ENCODE data around the gene KRTAP3-3.

KRTAP3-3 gene

DNA sequence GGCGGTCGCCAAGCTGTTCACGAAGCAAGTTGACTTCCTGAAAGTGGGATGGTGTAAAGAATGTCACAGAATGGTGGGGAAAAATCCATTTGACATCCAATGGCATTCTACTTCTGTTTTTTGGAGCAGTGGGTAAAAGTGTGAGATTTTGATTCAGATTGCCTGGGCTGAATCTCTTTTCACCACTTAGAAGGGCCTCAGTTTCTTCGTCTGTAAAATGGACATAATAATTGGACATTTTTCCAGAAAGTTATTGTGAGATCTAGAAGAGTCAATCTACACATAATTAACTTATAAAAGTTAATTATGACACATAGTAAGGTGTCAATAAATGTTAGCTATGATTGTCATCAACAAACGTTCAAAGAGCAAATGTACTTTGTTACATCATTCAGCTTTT, 12.8 kb downstream of the KRTAP3-3 start:
- H3K9ac ChIP-seq (ENCODE audit: insufficient read length), result no peak overlapping the region
- H3K4me3 ChIP-seq, result no peak overlapping the region
- no peak overlapping the region for H3K27ac ChIP-seq
- H3K9me3 ChIP-seq (ENCODE audit: low read depth, low read length), result no peaks in the 10 kb centered on the region
- DNase-seq (ENCODE audit: low read depth, low spot score), result no peak
- H3K36me3 ChIP-seq (ENCODE audit: insufficient read depth, low read length), result no peaks in the 10 kb centered on the region
- TF ChIP-seq EZH2 (IDR thresholded peaks at IDR 0.05) (no peak), FOXP2 (optimal IDR thresholded peaks at IDR 0.05; ENCODE audit: control extremely low read depth, extremely low read length, insufficient read depth) (no peak), POLR2AphosphoS5 (IDR thresholded peaks at IDR 0.05; ENCODE audit: borderline replicate concordance, low read depth, low read length) (no peak)

DNA sequence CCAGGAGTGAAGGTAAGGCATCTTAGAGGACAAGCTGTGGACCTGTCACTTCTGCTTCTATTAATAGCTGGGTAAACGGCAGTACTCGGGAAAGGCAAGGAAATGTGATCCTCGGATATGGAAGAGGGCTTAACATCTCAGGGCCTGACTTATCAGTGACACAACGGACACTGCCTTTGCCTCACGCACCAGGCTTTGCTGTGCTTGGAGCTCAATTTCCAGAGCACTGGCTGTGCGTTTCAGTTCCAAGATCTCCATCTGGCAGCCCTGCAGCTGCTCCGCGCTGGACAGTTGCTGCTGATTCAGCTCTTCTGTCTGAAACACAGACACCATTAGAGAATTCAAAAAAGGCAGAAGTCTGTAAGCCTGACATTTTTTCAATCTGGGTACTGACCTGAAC, 13.4 kb downstream of the KRTAP3-3 start:
- no peaks in the 10 kb centered on the region for H3K9me3 ChIP-seq (ENCODE audit: low read depth, low read length)

DNA sequence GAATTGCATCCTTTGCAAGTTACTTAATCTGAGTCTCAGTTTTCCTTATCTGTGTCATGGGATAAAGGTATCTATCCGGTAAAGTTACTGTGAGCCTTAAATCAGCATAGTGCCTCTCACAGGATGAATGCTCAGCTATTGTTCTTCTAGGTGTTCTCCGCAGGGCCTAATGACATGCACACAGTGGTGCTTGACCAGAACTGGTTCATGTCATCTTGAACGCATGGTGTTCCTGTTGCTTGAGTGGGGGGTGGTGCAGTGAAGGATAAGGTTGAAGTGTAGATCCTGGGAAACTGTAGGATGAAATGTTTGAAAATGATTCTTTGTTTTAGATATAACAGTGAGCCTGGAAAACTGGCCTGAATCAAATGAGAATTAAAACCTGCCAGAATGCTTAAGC, 13.8 kb downstream of the KRTAP3-3 start:
- DNase-seq (ENCODE audit: low read depth, low spot score), result no peak
- no peaks in the 10 kb centered on the region for H3K36me3 ChIP-seq (ENCODE audit: insufficient read depth, low read length)
- H3K9me3 ChIP-seq (ENCODE audit: low read depth, low read length), result no peaks in the 10 kb centered on the region
- TF ChIP-seq FOXP2 (optimal IDR thresholded peaks at IDR 0.05; ENCODE audit: control extremely low read depth, extremely low read length, insufficient read depth) (no peak), POLR2AphosphoS5 (IDR thresholded peaks at IDR 0.05; ENCODE audit: borderline replicate concordance, low read depth, low read length) (no peak)
- no peak overlapping the region for H3K27ac ChIP-seq
- no peak overlapping the region for H3K9ac ChIP-seq (ENCODE audit: insufficient read length)
- no peak overlapping the region for H3K4me3 ChIP-seq

More for the DNA sequence above, 13.4 kb downstream of the KRTAP3-3 start:
- TF ChIP-seq POLR2AphosphoS5 (IDR thresholded peaks at IDR 0.05; ENCODE audit: borderline replicate concordance, low read depth, low read length) (no peak), FOXP2 (optimal IDR thresholded peaks at IDR 0.05; ENCODE audit: control extremely low read depth, extremely low read length, insufficient read depth) (no peak), EZH2 (IDR thresholded peaks at IDR 0.05) (no peak)
- Histone ChIP-seq H3K9ac (ENCODE audit: insufficient read length) (no peak overlapping the region), H3K4me3 (no peak overlapping the region), H3K27ac (0 out of 2 replicates have a peak overlapping the region, but pooled peaks have one; percentile 21), H3K36me3 (ENCODE audit: insufficient read depth, low read length) (no peaks in the 10 kb centered on the region)
- DNase-seq (ENCODE audit: low read depth, low spot score), result no peak

DNA sequence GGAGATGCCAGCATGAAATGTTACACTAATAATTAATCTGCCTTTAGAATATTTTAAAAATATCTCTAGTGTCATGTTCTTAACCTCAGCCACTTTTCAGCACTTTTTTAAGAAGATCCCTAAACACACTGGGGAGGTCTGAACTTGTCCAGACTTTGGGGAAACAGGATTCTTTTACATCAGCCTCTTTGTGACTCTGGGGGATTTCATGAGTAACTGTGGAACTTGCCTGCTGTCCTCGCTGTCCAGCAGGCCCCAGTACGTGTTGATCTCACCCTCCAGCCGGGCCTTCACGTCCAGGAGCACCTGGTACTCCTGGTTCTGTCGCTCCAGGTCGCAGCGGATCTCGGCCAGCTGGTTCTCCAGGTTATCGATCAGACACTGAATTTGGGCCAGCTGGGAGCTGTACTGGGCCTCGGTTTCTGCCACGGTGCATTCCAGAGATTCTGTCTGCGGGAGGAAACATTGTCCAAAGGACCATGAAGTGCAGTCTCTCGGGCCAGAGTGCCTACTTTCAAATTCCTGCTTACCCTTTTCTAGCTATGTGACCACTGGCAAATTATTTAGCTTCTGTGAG, 15.3 kb downstream of the KRTAP3-3 start:
- Histone ChIP-seq H3K4me3 (0 out of 2 replicates have a peak overlapping the region, but pooled peaks have one; percentile 45), H3K9me3 (ENCODE audit: low read depth, low read length) (no peaks in the 10 kb centered on the region), H3K9ac (ENCODE audit: insufficient read length) (peak overlapping the region; percentile 14), H3K36me3 (ENCODE audit: insufficient read depth, low read length) (no peaks in the 10 kb centered on the region), H3K27ac (peak overlapping the region; percentile 86)
- no peak for DNase-seq (ENCODE audit: low read depth, low spot score)
- TF ChIP-seq EZH2 (IDR thresholded peaks at IDR 0.05) (no peak), FOXP2 (optimal IDR thresholded peaks at IDR 0.05; ENCODE audit: control extremely low read depth, extremely low read length, insufficient read depth) (no peak)

DNA sequence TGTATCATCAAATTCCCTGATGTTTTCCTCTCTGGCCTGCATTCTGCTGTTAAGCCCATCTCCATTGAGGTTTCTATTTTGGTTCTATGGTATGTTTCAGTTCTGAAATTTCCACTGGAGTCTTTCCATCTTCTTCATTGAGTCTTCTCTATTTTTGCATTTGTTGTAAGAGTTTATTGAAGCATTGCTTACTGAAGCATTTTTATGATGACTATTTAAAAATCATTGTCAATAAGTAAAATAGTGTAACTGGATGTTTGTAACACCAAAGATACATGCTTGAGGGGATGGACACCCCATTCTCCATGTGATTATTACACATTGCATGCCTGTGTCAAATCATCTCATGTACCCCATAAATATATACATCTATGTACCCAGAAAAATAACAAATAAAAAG, 18.4 kb downstream of the KRTAP3-3 start:
- Histone ChIP-seq H3K9me3 (ENCODE audit: low read depth, low read length) (no peaks in the 10 kb centered on the region), H3K27ac (no peak overlapping the region), H3K36me3 (ENCODE audit: insufficient read depth, low read length) (no peaks in the 10 kb centered on the region), H3K4me3 (no peak overlapping the region), H3K9ac (ENCODE audit: insufficient read length) (no peak overlapping the region)
- TF ChIP-seq POLR2AphosphoS5 (IDR thresholded peaks at IDR 0.05; ENCODE audit: borderline replicate concordance, low read depth, low read length), result no peak
- TF ChIP-seq FOXP2 (optimal IDR thresholded peaks at IDR 0.05; ENCODE audit: control extremely low read depth, extremely low read length, insufficient read depth), result no peak
- TF ChIP-seq EZH2 (IDR thresholded peaks at IDR 0.05), result no peak
- no peak for DNase-seq (ENCODE audit: low read depth, low spot score)

DNA sequence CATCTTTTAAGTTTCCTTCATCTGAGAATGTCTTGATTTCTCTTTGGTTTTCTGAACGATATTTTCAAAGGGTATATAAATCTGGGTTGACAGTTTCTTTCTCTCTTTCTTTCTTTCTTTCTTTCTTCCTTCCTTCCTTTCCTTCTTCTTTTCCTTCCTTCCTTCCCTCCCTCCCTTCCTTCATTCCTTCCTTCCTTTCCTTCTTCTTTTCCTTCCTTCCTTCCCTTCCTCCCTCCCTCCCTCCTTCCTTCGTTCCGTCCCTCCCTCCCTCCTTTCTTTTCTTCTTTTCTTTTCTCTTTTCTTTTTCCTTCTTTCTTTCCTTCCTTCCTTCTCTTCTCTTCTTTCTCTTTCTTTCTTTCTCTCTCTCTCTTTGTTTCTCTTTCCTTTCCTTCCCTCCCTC, 19.6 kb downstream of the KRTAP3-3 start:
- Histone ChIP-seq H3K36me3 (ENCODE audit: insufficient read depth, low read length) (no peaks in the 10 kb centered on the region), H3K9me3 (ENCODE audit: low read depth, low read length) (no peaks in the 10 kb centered on the region; the same call in 1 of the 2 replicates), H3K9ac (ENCODE audit: insufficient read length) (no peak overlapping the region), H3K4me3 (no peak overlapping the region), H3K27ac (no peak overlapping the region)
- DNase-seq (ENCODE audit: low read depth, low spot score), result no peak
- TF ChIP-seq EZH2 (IDR thresholded peaks at IDR 0.05), result no peak
- no peak for TF ChIP-seq POLR2AphosphoS5 (IDR thresholded peaks at IDR 0.05; ENCODE audit: borderline replicate concordance, low read depth, low read length)
- no peak for TF ChIP-seq FOXP2 (optimal IDR thresholded peaks at IDR 0.05; ENCODE audit: control extremely low read depth, extremely low read length, insufficient read depth)

DNA sequence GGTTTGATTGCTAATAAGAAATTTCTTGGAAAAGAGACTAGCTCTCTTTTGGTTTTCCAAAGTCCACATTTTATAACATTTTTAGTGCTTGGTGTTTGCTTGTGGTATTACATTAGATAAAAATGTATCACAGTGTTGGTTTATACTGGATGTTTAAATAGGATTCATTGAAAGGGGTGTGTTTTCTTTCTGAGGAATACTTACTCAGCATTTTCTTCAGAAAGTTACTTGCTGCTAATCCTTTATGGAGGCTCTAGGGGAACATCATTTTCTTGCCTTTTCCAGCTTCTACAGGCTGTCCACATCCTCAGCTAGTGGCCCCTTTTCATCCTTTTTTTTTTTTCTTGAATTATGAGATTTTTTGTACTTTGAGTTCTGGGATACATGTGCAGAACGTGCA, 26.4 kb downstream of the KRTAP3-3 start:
- Histone ChIP-seq H3K4me3 (no peak overlapping the region), H3K36me3 (ENCODE audit: insufficient read depth, low read length) (no peaks in the 10 kb centered on the region), H3K9me3 (ENCODE audit: low read depth, low read length) (no peaks in the 10 kb centered on the region; the same call in 1 of the 2 replicates), H3K27ac (0 out of 2 replicates have a peak overlapping the region, but pooled peaks have one; percentile 33), H3K9ac (ENCODE audit: insufficient read length) (no peak overlapping the region)
- DNase-seq (ENCODE audit: low read depth, low spot score), result no peak
- TF ChIP-seq FOXP2 (optimal IDR thresholded peaks at IDR 0.05; ENCODE audit: control extremely low read depth, extremely low read length, insufficient read depth), result no peak
- TF ChIP-seq EZH2 (IDR thresholded peaks at IDR 0.05), result no peak
- TF ChIP-seq POLR2AphosphoS5 (IDR thresholded peaks at IDR 0.05; ENCODE audit: borderline replicate concordance, low read depth, low read length), result no peak

DNA sequence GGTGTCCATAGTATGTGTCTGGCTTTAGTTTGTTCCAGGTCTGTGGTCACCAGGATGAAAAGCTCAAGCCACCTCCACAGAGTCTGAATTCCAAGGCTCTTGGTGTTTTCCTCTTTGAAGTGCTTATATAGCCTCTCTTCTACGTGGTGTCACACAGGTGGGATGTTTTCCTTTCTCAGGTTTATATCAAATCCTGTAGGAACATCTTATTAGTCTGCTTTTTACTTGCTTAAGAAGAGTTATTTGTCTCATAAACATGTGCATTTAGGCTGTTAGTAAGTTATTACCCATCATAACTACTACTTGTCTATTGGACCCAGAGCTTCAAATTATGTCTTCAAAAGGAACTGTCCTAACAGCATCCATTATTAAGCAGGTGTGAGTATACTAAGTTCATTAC, 27.1 kb downstream of the KRTAP3-3 start, which contains the start of gene KRT39:
Gene KRT39 (minus strand): TSS at position 101 of the 400 bp plus-strand sequence. CDS start 92 bp downstream, at position 9.
- Histone ChIP-seq H3K4me3 (no peak within 1 kb of the TSS), H3K36me3 (ENCODE audit: insufficient read depth, low read length) (no peaks in the 10 kb centered on the region), H3K27ac (0 out of 2 replicates have a peak within 1 kb of the TSS, but pooled peaks have one; percentile 33), H3K9ac (ENCODE audit: insufficient read length) (no peak within 1 kb of the TSS), H3K9me3 (ENCODE audit: low read depth, low read length) (no peaks in the 10 kb centered on the region; the same call in 1 of the 2 replicates)
- no peak for DNase-seq (ENCODE audit: low read depth, low spot score)
- no peak for TF ChIP-seq EZH2 (IDR thresholded peaks at IDR 0.05)
- no peak for TF ChIP-seq FOXP2 (optimal IDR thresholded peaks at IDR 0.05; ENCODE audit: control extremely low read depth, extremely low read length, insufficient read depth)
- TF ChIP-seq POLR2AphosphoS5 (IDR thresholded peaks at IDR 0.05; ENCODE audit: borderline replicate concordance, low read depth, low read length), result no peak

DNA sequence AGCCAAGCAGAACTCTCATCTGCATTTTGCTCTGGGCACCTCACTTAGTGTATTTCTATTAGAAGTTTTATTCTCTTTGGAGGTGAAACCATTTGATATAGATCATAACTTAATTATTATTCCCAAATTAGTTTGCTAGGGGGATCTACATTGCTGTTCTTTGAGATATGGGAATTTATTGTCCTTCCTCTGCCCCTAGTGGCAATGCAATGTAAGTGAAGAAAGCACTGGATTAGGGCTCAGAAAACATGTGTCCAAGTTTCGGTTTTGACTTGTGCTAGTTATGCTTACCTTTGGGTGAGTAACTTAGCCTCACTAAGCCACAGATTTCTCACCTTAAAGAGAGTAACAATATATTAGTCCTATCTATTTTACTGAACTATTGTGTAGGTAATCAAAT, 30.1 kb downstream of the KRTAP3-3 start:
- TF ChIP-seq FOXP2 (optimal IDR thresholded peaks at IDR 0.05; ENCODE audit: control extremely low read depth, extremely low read length, insufficient read depth) (no peak), POLR2AphosphoS5 (IDR thresholded peaks at IDR 0.05; ENCODE audit: borderline replicate concordance, low read depth, low read length) (no peak)
- Histone ChIP-seq H3K9ac (ENCODE audit: insufficient read length) (no peak overlapping the region), H3K36me3 (ENCODE audit: insufficient read depth, low read length) (no peaks in the 10 kb centered on the region)

More for the DNA sequence above, 30.1 kb downstream of the KRTAP3-3 start:
- Histone ChIP-seq H3K27ac (no peak overlapping the region), H3K9me3 (ENCODE audit: low read depth, low read length) (no peaks in the 10 kb centered on the region), H3K4me3 (no peak overlapping the region)
- DNase-seq (ENCODE audit: low read depth, low spot score), result no peak
